IMR-90 (cell line): ENCODE data around the gene LUC7L2. TPM values are rescaled to one million over a fixed set of nuclear protein-coding genes. Genes with fewer than 3 reads are reported as not detected.

Source experiments
- ATAC-seq: fragments of 200-7000 bp; cut with Tn5 transposase; 2 replicates; pipeline ENCODE4 v1.9.1; 2020; ENCODE audit warnings: low read depth, mild to moderate bottlenecking, moderate library complexity
- BruUV-seq: library from RNA; stranded (reverse); fragments of 400-500 nt; replicated peaks from 2 replicates; lab custom pipeline; 2021; lab: Mats Ljungman, UMichigan
- CTCF ChIA-PET: fragments of 300-600 bp; formaldehyde crosslinking; extraction: SDS; loops from one replicate; lab custom pipeline; 2021; ENCODE audit warnings: antibody characterized with exemption; lab: Yijun Ruan, JAX
- POLR2A ChIA-PET: fragments of 300-600 bp; sonication (Branson Sonifier 250); formaldehyde crosslinking; loops from one replicate; lab custom pipeline; 2022; ENCODE audit warnings: antibody characterized with exemption; ENCODE audit not compliant: unreplicated experiment; lab: Charles Lee
- DNase-seq: peaks from one replicate; pipeline ENCODE4 v3.0.0; 2013
- H2AFZ ChIP-seq: replicated peaks from 2 replicates; pipeline ENCODE3; 2013; ENCODE audit warnings: low read length, mild to moderate bottlenecking; ENCODE audit not compliant: poor library complexity
- H2AK5ac ChIP-seq: 2 replicates; pipeline ENCODE4 v1.6.1; 2013; ENCODE audit warnings: low read depth, low read length, inconsistent platforms
- H2AK9ac ChIP-seq: replicated peaks from 2 replicates; pipeline ENCODE3; 2013; ENCODE audit warnings: mild to moderate bottlenecking, low read depth, low read length, moderate library complexity; ENCODE audit not compliant: poor library complexity
- H2BK120ac ChIP-seq: 2 replicates; pipeline ENCODE4 v1.6.1; 2013; ENCODE audit warnings: low read depth, low read length, inconsistent platforms
- H2BK15ac ChIP-seq: 3 replicates; pipeline ENCODE4 v1.6.1; 2013; ENCODE audit warnings: low read depth, low read length, inconsistent platforms
- H2BK20ac ChIP-seq: 2 replicates; pipeline ENCODE4 v1.6.1; 2013; ENCODE audit warnings: low read depth, mild to moderate bottlenecking, inconsistent platforms, low read length, moderate library complexity
- H2BK5ac ChIP-seq: 2 replicates; pipeline ENCODE4 v1.6.1; 2013; ENCODE audit warnings: mild to moderate bottlenecking, low read depth, low read length, inconsistent platforms; ENCODE audit not compliant: poor library complexity, severe bottlenecking
- H3K14ac ChIP-seq: replicated peaks from 2 replicates; pipeline ENCODE4 v1.6.1; 2013; ENCODE audit warnings: low read depth, low read length, inconsistent platforms
- H3K18ac ChIP-seq: 2 replicates; pipeline ENCODE4 v1.6.1; 2013; ENCODE audit warnings: low read depth, low read length, control low read depth
- H3K23ac ChIP-seq: 2 replicates; pipeline ENCODE4 v1.6.1; 2013; ENCODE audit warnings: low read depth, low read length, inconsistent platforms
- H3K27ac ChIP-seq: 2 replicates; pipeline ENCODE4 v1.5.1; 2013; ENCODE audit warnings: mild to moderate bottlenecking, control low read depth, low read length; ENCODE audit not compliant: insufficient read depth
- H3K27me3 ChIP-seq: 2 replicates; pipeline ENCODE4 v1.6.1; 2013; ENCODE audit warnings: low read length; ENCODE audit not compliant: control insufficient read depth, insufficient read depth
- H3K36me3 ChIP-seq: 2 replicates; pipeline ENCODE4 v1.6.1; 2013; ENCODE audit warnings: low read length, mixed read lengths; ENCODE audit not compliant: control insufficient read depth, insufficient read depth
- H3K4ac ChIP-seq: 2 replicates; pipeline ENCODE4 v1.6.1; 2013; ENCODE audit warnings: low read depth, low read length, inconsistent platforms
- H3K4me1 ChIP-seq: 2 replicates; pipeline ENCODE4 v1.6.1; 2013; ENCODE audit warnings: low read length, mixed read lengths; ENCODE audit not compliant: control insufficient read depth, insufficient read depth
- H3K4me2 ChIP-seq: 2 replicates; pipeline ENCODE4 v1.6.1; 2013; ENCODE audit warnings: low read depth, mild to moderate bottlenecking, control low read depth, low read length, moderate library complexity
- H3K4me3 ChIP-seq: 2 replicates; pipeline ENCODE4 v1.5.1; 2013; ENCODE audit warnings: low read depth, mild to moderate bottlenecking, control low read depth, low read length, moderate library complexity; ENCODE audit not compliant: insufficient read depth
- H3K56ac ChIP-seq: 2 replicates; pipeline ENCODE4 v1.6.1; 2013; ENCODE audit warnings: low read length, inconsistent platforms; ENCODE audit not compliant: insufficient read depth; ENCODE audit errors: extremely low read depth
- H3K79me1 ChIP-seq, 2 experiments: 2 replicates each; pipeline ENCODE4 v1.6.1; 2013; ENCODE audit warnings: low read length in 2 of 2, inconsistent platforms in 1 of 2, low read depth in 1 of 2
- H3K9ac ChIP-seq: 2 replicates; pipeline ENCODE4 v1.6.1; 2013; ENCODE audit warnings: low read depth, low read length, control low read depth
- H3K9me1 ChIP-seq: 2 replicates; pipeline ENCODE4 v1.6.1; 2013; ENCODE audit warnings: low read length, inconsistent platforms; ENCODE audit not compliant: insufficient read depth
- H3K9me3 ChIP-seq: 2 replicates; pipeline ENCODE4 v1.6.1; 2013; ENCODE audit warnings: low read length; ENCODE audit not compliant: control insufficient read depth, insufficient read depth
- H4K20me1 ChIP-seq: 2 replicates; pipeline ENCODE4 v1.6.1; 2013; ENCODE audit warnings: low read length, inconsistent platforms; ENCODE audit not compliant: insufficient read depth
- H4K5ac ChIP-seq: 2 replicates; pipeline ENCODE4 v1.6.1; 2013; ENCODE audit warnings: mild to moderate bottlenecking, low read depth, low read length, control low read depth
- H4K8ac ChIP-seq, 2 experiments: 2 replicates each; pipeline ENCODE4 v1.6.1; 2013; ENCODE audit warnings: low read depth in 2 of 2, low read length in 2 of 2, control low read depth in 1 of 2, inconsistent platforms in 1 of 2
- H4K91ac ChIP-seq: 2 replicates; pipeline ENCODE4 v1.6.1; 2013; ENCODE audit warnings: low read depth, low read length, inconsistent platforms; ENCODE audit not compliant: insufficient read depth
- MAFK ChIP-seq: IDR thresholded peaks from 2 replicates; pipeline ENCODE4 v1.6.1; 2012; ENCODE audit warnings: low read depth, low read length, improper control_type of control experiment
- WGBS, 2 experiments: methylation state at CpG; one replicate each; pipeline versions ENCODE4 v1.1.5 to v1.1.7; 2013; ENCODE audit warnings: missing lambda C conversion rate in 2 of 2; ENCODE audit not compliant: insufficient read length in 1 of 2; ENCODE audit errors: extremely low coverage in 2 of 2; 5-methylcytosine and 5-hydroxymethylcytosine counted together
- dilution Hi-C: fragments of 300-500 bp; cut with HindIII; formaldehyde crosslinking; loops from one replicate; pipeline ENCODE4 v1.14.3; 2018; ENCODE audit warnings: low sequenced_read_pairs; ENCODE audit not compliant: unreplicated experiment
- in situ Hi-C: fragments of 300-500 bp; cut with MboI; formaldehyde crosslinking; loops from 3 replicates; pipeline ENCODE4 v1.14.3; 2019; ENCODE audit warnings: low sequenced_read_pairs, inconsistent platforms, mixed read lengths
- intact Hi-C: fragments of 100-400 bp; cut with micrococcal nuclease; formaldehyde crosslinking; loops from 2 replicates; pipeline ENCODE4 v1.10.0; 2022
- polyA plus RNA-seq, 3 experiments: library from polyadenylated mRNA; depleted of rRNA; stranded (reverse); fragments of >200 nt; gene quantifications; 2 replicates each; pipeline ENCODE4 v1.2.3, GENCODE V29; 2012; ENCODE audit warnings: low replicate concordance in 1 of 3
- total RNA-seq: library from RNA; depleted of rRNA; stranded (reverse); fragments of >200 nt; gene quantifications from 2 replicates; pipeline ENCODE4 v1.2.3, GENCODE V29; 2012

The LUC7L2 gene
- total and polyA plus RNA-seq, 2 of the 4 experiments (the other 2 are of a cell fraction) = 14.9 to 31.8 TPM

- Histone ChIP-seq H3K79me1 (peaks cover 26 to 46% of the 10 kb centered on the region in 2 experiments), H3K4me2 (no peak overlapping the region), H3K27me3 (no peaks in the 10 kb centered on the region), H2BK5ac (no peak overlapping the region), H4K20me1 (peaks cover 24% of the 10 kb centered on the region), H2BK15ac (no peak overlapping the region), H2AFZ (no peak overlapping the region), H4K8ac (no peak overlapping the region), H4K5ac (no peak overlapping the region), H4K91ac (no peak overlapping the region), H3K4me1 (0 out of 2 replicates have a peak, but pooled peaks cover 2% of the 10 kb centered on the region), H3K9ac (no peak overlapping the region), H3K36me3 (peaks cover 21% of the 10 kb centered on the region), H3K9me1 (peaks cover 9% of the 10 kb centered on the region; the same call in 1 of the 2 replicates), H2BK120ac (no peak overlapping the region), H2BK20ac (no peak overlapping the region), H3K56ac (no peak overlapping the region), H2AK5ac (no peak overlapping the region), H3K14ac (no peak overlapping the region), H3K18ac (no peak overlapping the region), H3K4ac (no peak overlapping the region), H3K23ac (no peak overlapping the region), H3K4me3 (no peak overlapping the region), H3K9me3 (no peaks in the 10 kb centered on the region), H3K27ac (no peak overlapping the region), H2AK9ac (no peak overlapping the region)
- dilution Hi-C loops = no loop called here
- CTCF ChIA-PET = no interaction called here
- no CpG with 5 or more reads among the region's 3 CpGs for WGBS, 2 experiments
- BruUV-seq = no TSS peak
- POLR2A ChIA-PET = no interaction called here
- DNase-seq = no peak
- intact Hi-C loops = no loop called here
- ATAC-seq = no peak
- TF ChIP-seq MAFK = no peak
- in situ Hi-C loops = no loop called here
Measured at GRCh38 chr7:139389091-139389490, 29.4 kb downstream of the LUC7L2 start.
